ENCODE data around the gene IZUMO2.
"Not testable (repeated sequence)": the region's sequence is repeated elsewhere in the genome, so short reads cannot be mapped to it uniquely, and the experiment has no call there.

Gene IZUMO2

GRCh38 chr19:50167314-50167721, 4.2 kb upstream of the IZUMO2 start:
- Mint-ChIP-seq H3K4me3 (no peak overlapping the region), H3K4me1 (no peaks in the 10 kb centered on the region), H3K27me3 (peaks cover 38% of the 10 kb centered on the region), H3K27ac (peak overlapping the region in 1 of 2 donors; percentile 40), H3K9me3 (no peaks in the 10 kb centered on the region)
- DNase-seq (no peak), ATAC-seq (no peak)

GRCh38 chr19:50159078-50159477, 4.0 kb downstream of the IZUMO2 start:
- DNase-seq (no peak), ATAC-seq (no peak)
- no peak overlapping the region for H3K4me3 Mint-ChIP-seq
- H3K27me3 Mint-ChIP-seq, result peaks cover 25% of the 10 kb centered on the region
- peaks cover 5 to 16% of the 10 kb centered on the region in 2 donors for H3K9me3 Mint-ChIP-seq
- no peaks in the 10 kb centered on the region for H3K4me1 Mint-ChIP-seq
- H3K27ac Mint-ChIP-seq, result no peak overlapping the region

- ATAC-seq (no peak), DNase-seq (no peak)
- Mint-ChIP-seq H3K4me3 (no peak overlapping the region), H3K27ac (no peak overlapping the region), H3K9me3 (peaks cover 5 to 16% of the 10 kb centered on the region in 2 donors), H3K4me1 (no peaks in the 10 kb centered on the region), H3K27me3 (peaks cover 30% of the 10 kb centered on the region)
These were observed 4.5 kb downstream of the IZUMO2 start for GRCh38 chr19:50158577-50158976.

GRCh38 chr19:50155520-50156109, 7.5 kb downstream of the IZUMO2 start:
- DNase-seq (no peak), ATAC-seq (no peak)
- peaks cover 5 to 16% of the 10 kb centered on the region in 2 donors for H3K9me3 Mint-ChIP-seq
- H3K4me3 Mint-ChIP-seq, result no peak overlapping the region
- no peak overlapping the region for H3K27ac Mint-ChIP-seq
- peaks cover 40% of the 10 kb centered on the region for H3K27me3 Mint-ChIP-seq
- H3K4me1 Mint-ChIP-seq, result no peaks in the 10 kb centered on the region

- peaks cover 40% of the 10 kb centered on the region for H3K27me3 Mint-ChIP-seq
- ATAC-seq (no peak), DNase-seq (no peak)
- no peak overlapping the region for H3K27ac Mint-ChIP-seq
- peaks cover 5 to 16% of the 10 kb centered on the region in 2 donors for H3K9me3 Mint-ChIP-seq
- H3K4me1 Mint-ChIP-seq, result no peaks in the 10 kb centered on the region
- H3K4me3 Mint-ChIP-seq, result no peak overlapping the region
These were observed 8.6 kb downstream of the IZUMO2 start for GRCh38 chr19:50154529-50154928.

GRCh38 chr19:50152578-50152977, 10.5 kb downstream of the IZUMO2 start:
- Mint-ChIP-seq H3K4me1 (peaks cover 9% of the 10 kb centered on the region), H3K27ac (no peak overlapping the region), H3K4me3 (no peak overlapping the region), H3K9me3 (peaks cover 5 to 7% of the 10 kb centered on the region in 2 donors), H3K27me3 (peaks cover 40% of the 10 kb centered on the region)
- DNase-seq (no peak), ATAC-seq (no peak)

GRCh38 chr19:50148528-50148927, 14.6 kb downstream of the IZUMO2 start:
- Mint-ChIP-seq H3K27me3 (peaks cover 27% of the 10 kb centered on the region), H3K27ac (no peak overlapping the region), H3K9me3 (no peaks in the 10 kb centered on the region), H3K4me1 (peaks cover 14% of the 10 kb centered on the region), H3K4me3 (peak overlapping the region; percentile 80 to 90)
- ATAC-seq (no peak), DNase-seq (no peak)

GRCh38 chr19:50147462-50148423, 15.3 kb downstream of the IZUMO2 start:
- DNase-seq (peak; percentile 59 to 60), ATAC-seq (peak; percentile 90)
- Mint-ChIP-seq H3K4me3 (peak overlapping the region; percentile 80 to 90), H3K4me1 (peaks cover 14% of the 10 kb centered on the region), H3K9me3 (no peaks in the 10 kb centered on the region), H3K27me3 (peaks cover 20% of the 10 kb centered on the region), H3K27ac (peak overlapping the region; percentile 42 to 80)

- not testable (repeated sequence) for H3K27me3 Mint-ChIP-seq, ATAC-seq, DNase-seq, H3K4me3 Mint-ChIP-seq, H3K9me3 Mint-ChIP-seq, H3K27ac Mint-ChIP-seq, H3K4me1 Mint-ChIP-seq
These were observed 21.2 kb downstream of the IZUMO2 start for GRCh38 chr19:50141921-50142320.

GRCh38 chr19:50140118-50140845, 22.8 kb downstream of the IZUMO2 start:
- H3K9me3 Mint-ChIP-seq, ATAC-seq, H3K4me1 Mint-ChIP-seq, H3K27me3 Mint-ChIP-seq, DNase-seq, H3K4me3 Mint-ChIP-seq, H3K27ac Mint-ChIP-seq: not testable (repeated sequence)

GRCh38 chr19:50136603-50137365, 26.3 kb downstream of the IZUMO2 start:
- H3K27ac Mint-ChIP-seq, DNase-seq, H3K4me1 Mint-ChIP-seq, H3K4me3 Mint-ChIP-seq, H3K27me3 Mint-ChIP-seq, ATAC-seq, H3K9me3 Mint-ChIP-seq: not testable (repeated sequence)

GRCh38 chr19:50135856-50136602, 27.1 kb downstream of the IZUMO2 start:
- not testable (repeated sequence) for H3K4me1 Mint-ChIP-seq, H3K4me3 Mint-ChIP-seq, H3K27me3 Mint-ChIP-seq, ATAC-seq, H3K9me3 Mint-ChIP-seq, DNase-seq, H3K27ac Mint-ChIP-seq

GRCh38 chr19:50134777-50135719, 28.0 kb downstream of the IZUMO2 start:
- not testable (repeated sequence) for H3K27ac Mint-ChIP-seq, ATAC-seq, H3K4me1 Mint-ChIP-seq, H3K27me3 Mint-ChIP-seq, H3K9me3 Mint-ChIP-seq, DNase-seq, H3K4me3 Mint-ChIP-seq
